HG02938 (cell line): Measurements from ENCODE around the gene SLC7A14.
A peak's percentile ranks its signal among the peaks of the same experiment; 100 is the strongest.

Experiments used
- ATAC-seq: cut with Tn5 transposase; IDR thresholded peaks from one replicate; pipeline ENCODE4 v1.9.1; 2021; ENCODE audit warnings: mild to moderate bottlenecking, moderate library complexity; ENCODE audit not compliant: unreplicated experiment

SLC7A14 gene

DNA sequence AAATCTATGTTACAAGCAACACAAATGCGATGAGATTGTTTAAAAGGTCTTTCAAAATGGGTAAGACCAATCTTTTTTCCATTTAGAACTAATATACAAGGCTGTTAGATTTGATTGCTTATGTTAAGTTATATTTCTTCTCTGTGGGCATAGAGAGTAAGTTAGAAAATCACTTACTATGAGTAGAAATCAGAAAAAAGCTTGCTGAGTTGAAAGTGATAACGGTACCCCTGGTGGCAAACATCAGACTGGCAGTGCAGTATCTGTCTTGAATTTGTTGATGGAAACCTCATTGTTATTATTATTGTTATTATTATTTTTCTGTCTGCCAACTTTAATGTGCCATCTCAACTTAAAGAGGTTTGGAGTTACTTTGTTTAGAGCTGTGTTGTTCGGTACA, 154.8 kb downstream of the SLC7A14 start:
- no peak for ATAC-seq

DNA sequence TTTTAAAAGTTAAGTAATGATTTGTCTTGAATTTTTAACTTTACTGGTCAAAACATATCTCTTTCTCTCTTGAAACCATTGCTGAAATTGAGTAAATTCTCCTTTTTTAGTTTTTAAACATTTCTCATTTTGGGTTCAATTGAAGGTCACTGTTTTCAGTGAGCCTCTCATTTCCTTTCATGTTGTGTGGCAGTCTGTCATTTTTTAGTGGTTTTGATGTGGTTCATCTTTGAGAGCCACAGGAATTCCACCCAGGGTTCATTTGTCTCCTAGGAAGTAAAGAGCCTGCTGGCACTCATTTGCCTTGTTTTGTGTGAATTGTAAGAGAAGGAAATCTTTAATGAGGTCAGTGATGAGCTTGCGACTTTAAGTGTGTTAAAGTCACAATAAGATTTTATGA, 156.8 kb downstream of the SLC7A14 start:
- ATAC-seq: no peak

DNA sequence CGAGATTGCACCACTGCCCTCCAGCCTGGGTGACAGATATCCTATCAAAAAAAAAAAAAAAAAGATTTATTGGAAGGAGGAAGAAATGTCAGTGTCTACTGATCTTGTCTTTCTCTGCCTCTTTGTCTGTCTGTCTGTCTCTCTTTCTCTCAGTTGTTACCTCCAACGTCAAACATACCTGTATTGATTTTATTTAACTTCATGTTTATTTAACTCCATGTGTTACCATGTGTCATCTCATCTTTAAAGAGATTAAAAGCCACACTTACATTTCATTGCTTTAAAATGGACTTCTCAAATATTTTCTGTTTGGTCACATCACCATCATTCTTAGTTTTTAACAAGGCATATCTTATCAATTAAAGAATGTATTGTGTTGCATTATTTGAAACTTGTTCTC, 157.8 kb downstream of the SLC7A14 start:
- no peak for ATAC-seq

DNA sequence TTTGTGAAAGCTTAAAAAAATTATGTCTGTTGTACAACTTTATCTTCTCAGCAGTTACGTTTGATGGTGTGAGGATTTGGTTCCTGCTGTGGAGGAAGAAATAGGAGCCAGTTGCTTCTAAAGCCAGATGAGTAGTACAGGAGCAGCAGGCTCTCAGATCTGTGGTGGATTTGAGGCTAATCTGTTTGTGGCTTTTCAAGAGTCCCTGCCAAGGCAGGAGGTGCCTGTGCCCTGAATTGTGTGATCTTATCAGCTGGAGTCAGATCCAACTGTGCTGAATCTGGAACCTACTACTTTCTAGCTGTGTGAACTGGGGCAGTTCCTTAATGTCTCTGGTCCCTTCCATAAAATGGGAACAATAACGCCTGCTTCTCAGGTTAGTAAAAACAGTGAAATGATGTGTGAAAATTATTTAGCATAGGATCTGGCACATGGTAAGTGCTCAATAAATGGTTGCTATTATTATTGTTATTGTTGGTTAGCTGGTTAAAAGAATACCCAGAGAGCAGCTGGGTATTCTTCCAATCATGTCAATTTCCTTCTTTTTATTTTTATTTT, 159.6 kb downstream of the SLC7A14 start:
- no peak for ATAC-seq

DNA sequence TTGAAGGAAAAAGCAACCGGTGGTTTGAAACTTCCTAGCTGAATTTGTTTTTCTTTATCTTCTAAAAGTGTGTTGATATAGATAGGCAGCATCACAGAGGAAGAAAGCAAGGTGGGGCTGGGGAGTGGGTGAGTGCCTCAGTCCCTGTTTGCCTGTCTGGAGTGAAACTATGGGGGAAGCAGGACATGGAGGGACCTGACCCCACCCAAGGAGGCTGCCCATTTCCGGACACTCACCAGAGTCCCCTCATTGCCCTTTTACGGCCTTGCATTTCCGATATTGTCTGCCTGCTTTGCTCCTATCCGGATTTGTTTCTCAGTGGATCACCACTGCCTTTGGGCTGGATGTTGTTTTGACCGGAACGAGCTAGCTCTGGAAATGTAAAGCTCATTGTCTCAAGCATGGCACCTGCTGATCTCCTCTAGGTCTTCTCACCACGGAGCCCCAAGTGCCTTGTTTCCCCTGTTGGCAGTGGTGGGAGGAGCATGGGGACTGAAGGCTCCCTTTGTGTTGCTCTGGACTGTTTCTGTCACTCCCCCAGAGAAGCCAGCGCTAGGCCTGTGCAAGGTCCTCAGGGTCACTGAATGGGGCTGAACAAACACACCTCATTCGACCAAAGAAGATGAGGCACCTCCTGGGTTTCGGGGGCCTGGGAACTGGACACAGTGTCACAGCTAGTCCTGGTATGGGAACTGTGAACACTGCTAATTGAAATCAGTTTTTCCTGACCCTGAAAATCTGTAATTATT, 160.2 kb downstream of the SLC7A14 start:
- ATAC-seq: no peak

DNA sequence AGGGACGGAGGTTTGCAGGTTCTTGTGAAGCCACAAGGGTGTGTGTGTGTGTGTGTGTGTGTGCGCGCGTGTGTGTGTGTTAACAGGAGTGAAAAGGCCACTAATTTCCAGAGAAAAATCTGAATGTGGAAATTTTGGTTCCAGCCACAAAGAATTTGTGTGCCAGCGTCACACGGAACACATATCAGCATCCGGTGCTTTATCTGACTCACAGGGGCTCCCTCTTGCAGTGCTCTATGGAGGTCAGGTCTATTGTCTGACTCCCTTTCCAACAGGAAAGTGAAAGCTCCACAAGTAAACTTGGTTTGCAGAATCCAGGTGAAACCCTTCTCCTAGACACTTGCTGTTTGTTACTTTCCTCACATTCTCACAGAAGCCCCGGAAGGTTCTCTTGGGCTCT, 161.0 kb downstream of the SLC7A14 start:
- no peak for ATAC-seq

DNA sequence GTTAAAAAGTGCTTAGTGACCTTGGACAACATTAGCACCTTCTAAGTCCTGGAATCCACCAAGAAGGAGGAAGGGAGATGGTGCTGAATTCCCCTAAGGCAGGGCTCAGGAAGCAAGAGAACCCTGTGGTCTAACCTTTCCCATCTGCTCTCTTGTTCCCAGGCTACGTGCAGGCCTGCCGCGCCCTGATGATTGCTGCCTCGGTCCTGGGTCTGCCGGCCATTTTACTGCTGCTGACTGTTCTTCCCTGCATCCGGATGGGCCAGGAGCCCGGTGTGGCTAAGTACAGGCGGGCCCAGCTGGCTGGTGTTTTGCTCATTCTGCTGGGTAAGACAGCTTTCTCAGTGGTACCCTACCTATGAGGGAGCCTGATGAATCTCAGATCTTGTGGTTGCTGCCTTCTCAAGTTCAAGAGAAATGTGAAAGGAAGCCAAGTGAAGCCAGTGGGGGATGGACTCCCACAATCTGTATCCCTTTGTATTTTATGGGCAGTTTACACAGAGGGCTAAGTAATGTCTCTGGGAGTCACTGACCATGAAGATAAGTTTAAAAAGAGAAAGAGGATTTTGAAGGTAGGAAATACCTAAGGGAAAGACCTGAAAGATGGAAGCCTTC, 162.8 kb downstream of the SLC7A14 start:
- ATAC-seq: no peak

DNA sequence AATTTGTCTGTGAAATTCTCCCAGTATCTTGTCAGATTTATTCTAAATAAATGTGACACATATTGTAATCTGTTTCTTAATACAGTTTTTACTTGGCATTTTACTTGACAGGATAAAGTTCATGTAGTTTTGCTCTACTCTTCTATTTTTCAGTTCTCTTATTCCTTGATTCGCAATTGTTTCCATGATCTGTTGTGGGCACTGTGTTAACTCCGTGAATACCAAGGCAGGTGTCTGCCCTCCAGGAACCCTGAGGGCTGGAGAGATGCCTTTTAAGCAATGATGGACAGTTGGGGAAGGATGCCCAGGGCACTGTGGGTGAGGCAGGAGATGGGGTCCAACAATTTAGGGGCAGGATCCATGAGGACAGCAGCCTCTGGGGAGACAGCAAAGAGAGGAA, 164.1 kb downstream of the SLC7A14 start:
- ATAC-seq: no peak

DNA sequence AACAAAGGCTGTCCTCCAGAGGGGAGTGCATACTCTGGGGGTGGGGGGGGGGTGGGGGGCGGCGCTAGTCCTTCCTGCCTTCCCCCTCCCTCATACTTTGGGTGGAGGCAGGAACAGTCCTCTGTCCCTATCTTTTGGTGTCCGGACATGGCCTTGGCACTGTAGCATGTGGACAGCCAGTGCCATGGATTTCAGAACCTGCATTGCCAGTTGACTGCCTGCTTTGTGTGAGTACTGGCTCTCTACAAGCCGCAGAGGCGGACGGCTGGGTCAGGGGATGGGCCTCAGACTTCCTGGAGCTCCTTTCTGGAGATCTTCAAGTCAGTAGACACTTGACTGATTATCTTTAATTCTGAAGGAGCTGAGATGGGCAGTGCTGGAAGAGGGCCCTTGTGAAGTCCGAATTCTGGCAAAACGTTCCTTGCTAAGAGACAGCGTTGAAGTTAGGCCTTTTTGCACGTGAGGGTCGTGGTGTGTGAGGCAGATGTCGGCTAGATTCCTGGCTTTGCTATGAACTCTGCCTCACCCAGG, 164.7 kb downstream of the SLC7A14 start:
- ATAC-seq: no peak

DNA sequence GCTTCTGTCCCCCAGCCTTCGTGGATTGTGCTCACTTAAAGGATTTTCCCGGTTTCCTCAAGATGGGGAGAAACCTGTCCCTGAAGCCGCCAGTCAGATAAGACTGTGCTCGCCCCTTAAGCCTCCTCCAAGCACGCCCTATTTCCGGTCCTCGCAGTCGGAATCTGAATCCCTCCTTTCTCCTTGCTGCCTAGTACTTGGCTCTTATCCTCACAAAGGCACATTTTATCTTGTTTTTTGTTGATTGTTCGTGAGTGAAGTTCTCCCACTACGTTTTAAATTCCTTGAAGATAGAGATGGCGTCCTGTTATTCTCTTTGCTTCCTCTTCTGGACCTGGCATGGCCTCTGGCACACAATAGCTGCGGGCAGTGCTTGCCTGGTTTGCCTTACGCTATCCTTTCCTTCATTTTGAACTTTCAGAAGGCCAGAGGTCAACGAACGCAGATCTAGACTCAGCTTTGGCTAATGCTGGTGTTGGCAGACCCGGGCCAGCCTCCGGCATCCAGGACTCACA, 165.5 kb downstream of the SLC7A14 start:
- ATAC-seq: no peak

DNA sequence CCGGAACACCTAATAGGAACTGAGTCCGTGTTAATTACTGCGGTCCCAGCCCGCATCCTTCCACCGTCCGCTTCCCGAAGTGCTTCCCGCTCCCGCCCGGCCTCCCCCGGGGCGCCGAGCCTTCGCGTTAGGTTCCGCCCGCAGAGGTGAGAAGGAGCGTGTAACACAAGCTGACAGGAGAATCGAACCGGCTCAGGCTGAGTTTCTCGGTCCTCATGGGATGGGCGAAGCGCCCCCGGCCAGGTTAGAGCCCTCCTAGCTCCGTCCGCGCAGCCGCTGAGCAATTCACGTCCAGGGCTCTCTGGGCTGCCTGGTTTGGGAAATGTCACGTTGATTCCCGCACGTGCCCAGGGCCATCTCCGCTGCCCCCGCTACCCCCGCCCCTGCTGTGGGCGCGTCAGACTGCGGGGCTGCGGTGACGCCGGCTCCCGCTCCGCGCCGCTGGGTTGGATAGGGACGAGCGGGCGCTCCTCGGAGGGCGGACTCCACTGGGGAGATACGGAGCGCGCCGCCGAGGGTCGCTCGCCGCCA, 166.3 kb downstream of the SLC7A14 start:
- ATAC-seq: no peak

DNA sequence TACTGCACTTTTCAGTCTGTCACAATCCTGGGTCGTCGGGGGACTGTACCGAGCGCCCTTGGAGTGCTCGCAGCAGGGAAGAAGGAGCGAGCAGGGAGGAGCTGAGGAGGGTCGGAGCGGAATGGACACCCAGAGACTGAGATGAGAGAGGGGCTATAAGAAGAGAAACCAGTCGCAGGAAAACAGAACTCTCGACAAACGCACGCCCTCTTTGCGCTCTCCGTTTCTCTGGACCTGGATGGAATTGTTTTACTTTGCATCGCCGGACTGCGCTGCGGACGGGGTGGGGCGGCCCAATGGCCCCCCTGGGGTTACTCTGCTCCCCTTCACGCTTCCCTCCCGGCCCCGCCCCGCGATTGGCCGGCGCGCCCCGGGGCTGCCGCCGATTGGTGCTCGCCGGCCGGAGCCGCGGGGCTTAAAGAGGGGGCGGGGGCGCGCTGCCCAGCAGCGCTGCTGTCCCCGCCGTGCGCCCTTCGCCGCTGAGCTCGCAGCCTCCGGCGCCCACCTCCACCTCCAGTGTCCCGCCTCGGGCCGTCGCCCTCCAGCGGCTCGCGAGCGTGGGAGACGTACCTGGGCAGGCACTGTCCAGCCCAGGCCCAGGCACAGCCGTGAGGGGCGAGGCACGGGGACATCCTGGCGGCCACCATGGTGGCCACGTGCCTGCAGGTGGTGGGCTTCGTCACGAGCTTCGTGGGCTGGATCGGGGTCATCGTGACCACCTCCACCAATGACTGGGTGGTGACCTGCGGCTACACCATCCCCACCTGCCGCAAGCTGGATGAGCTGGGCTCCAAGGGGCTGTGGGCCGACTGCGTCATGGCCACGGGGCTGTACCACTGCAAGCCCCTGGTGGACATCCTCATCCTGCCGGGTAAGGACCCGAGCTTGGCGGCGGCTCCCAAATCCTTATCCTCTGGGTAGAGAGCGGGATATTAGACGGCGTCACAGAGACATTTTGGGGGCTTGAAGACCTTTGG, 167.2 kb downstream of the SLC7A14 start, which contains the start of gene CLDN11:
TSS of gene CLDN11 (plus strand) at position 447 of the 977 bp plus-strand sequence. CDS start at position 646, 199 bp downstream.
- ATAC-seq: no peak

DNA sequence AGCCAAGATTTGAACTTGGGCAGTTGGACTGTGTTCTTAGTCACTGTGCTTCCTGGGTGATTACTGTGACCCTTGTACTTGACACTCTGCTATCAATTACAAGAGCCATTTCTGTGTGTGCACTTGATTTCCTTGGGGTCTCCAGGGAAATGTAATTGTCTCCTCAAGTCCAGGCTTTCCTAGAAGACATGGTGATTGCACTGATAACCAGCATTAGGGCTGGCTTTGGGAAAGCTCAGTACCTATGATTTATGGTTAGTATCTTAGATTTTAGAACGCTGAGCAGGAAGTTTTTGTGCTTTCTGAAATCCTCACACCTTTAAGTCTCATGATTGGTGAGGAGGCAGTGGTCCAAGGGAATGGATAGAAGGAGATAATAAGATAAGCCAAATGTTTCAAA, 168.8 kb downstream of the SLC7A14 start:
- ATAC-seq: no peak

DNA sequence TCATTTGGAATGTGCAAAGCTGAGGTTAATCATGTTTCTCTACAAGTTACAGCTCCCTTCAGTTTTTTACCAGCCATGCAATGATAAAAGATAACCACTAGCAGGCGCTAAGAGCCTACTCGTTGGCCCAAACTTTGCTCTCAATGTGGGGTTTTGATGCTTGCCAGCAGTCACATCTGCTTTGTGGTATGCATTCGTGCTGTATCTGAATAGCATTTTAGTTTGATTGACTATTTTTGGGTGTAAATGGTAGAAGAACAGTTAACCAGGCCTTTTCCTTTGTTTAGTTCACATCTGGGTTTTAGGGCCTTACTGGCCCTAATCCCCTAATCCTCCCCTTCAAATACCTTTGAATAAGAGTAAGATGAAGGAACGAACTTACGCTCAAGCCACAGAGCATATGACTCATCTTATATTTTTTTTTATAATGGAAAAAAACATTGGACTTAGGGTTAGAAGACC, 171.6 kb downstream of the SLC7A14 start:
- peak; percentile 55 for ATAC-seq

DNA sequence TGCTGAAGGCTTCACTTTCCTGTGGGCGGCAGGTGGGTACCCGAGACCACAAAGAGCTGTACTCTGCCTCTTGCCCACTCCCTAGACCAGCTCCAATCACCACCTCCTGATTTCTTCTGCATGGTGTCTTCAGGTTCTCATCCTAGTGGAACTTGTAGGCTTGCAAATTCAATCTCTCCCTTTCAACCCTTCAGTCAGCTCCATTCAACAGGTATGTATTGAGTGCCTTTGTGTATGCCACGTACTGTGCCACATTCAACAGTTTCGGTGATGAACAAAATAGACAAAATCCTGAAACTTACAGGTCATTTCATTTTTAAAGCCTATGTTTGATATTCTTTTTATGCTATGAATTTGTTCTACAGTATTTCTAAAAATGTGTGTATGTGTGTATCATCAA, 172.6 kb downstream of the SLC7A14 start:
- ATAC-seq: no peak

DNA sequence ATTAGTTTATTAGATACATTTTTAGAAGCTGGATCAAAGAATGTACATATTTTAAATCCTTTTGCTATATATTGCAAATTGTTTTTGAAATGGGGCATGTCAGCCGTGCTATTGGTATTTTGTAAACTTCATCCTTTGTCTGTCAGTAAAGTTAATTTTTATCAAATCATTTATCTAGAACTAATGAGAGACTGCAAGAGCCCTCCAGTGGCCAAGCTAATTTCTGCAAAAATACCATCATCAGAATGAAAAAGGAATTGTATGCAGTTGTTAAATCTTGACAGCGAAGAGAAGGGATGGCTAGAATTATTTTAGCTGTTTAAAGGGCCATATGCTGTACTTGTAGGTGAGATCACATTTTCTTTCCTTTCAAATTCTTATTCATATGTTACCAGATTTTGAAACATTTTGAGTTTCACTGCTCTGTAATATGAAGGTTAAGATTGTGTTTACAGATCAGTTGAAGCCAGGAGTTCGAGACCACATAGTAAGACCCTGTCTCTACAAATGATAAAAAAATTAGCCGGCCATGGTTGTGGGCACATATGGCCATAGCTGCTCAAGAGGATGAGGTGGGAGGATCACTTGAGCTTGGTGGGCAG, 175.3 kb downstream of the SLC7A14 start:
- no peak for ATAC-seq
